Measurements from ENCODE around the gene LPIN1.
"Not testable (repeated sequence)": the region's sequence is repeated elsewhere in the genome, so short reads cannot be mapped to it uniquely, and the experiment has no call there.

GRCh38 chr2:11822359-11822745 is 75.9 kb downstream of the LPIN1 start:
- not testable (repeated sequence) for TF ChIP-seq POLR2AphosphoS5, POLR2A (IDR thresholded peaks at IDR 0.05)
